GM18502 (cell line): ENCODE data around the gene LRRC4B.
"Not testable (repeated sequence)": the region's sequence is repeated elsewhere in the genome, so short reads cannot be mapped to it uniquely, and the experiment has no call there.

Experiments used
- ATAC-seq: cut with Tn5 transposase; IDR thresholded peaks from one replicate; pipeline ENCODE4 v1.9.1; 2021; ENCODE audit warnings: mild to moderate bottlenecking; ENCODE audit not compliant: unreplicated experiment, poor library complexity

The LRRC4B gene

DNA sequence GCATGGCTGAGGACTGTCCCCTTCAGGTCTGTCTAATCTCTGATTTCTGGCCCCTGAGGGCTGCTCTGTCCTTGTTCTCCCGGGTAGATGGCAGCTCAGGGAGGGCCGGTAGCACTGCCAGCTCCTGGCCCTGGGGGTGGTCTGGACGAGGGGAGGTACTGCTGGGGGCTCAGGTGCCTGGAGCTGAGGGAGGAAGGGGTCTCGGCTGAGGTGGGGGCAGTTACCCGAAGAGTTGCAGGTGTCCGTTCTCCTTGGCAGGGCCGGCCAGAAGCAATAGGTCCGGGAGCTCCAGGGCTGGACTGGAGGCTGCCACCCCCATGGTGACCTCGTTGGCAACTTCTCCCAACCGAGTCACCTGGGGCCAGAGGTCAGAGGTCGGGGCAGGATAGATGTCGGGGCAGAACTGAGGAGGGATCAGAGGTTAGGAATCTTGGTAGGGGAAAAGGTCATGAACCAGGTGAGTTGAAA is 93.1 kb downstream of the LRRC4B start:
- ATAC-seq, result no peak

DNA sequence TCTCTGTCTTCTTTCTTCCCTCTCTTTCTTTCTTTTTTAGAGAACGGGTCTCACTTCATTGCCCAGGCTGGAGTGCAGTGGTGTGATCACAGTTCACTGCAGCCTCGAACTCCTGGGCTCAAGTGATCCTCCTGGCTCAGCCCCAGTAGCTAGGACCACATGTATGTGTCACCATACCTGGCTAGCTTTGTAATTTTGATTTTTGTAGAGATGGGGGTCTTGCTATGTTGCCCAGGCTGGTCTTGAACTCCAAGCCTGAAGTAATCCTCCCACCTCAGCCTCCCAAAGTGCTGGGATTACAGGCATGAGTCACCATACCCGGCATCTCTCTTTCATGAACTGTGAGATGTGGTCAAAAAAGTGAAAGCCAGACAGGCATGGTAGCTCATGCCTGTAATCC is 94.9 kb downstream of the LRRC4B start:
- not testable (repeated sequence) for ATAC-seq

DNA sequence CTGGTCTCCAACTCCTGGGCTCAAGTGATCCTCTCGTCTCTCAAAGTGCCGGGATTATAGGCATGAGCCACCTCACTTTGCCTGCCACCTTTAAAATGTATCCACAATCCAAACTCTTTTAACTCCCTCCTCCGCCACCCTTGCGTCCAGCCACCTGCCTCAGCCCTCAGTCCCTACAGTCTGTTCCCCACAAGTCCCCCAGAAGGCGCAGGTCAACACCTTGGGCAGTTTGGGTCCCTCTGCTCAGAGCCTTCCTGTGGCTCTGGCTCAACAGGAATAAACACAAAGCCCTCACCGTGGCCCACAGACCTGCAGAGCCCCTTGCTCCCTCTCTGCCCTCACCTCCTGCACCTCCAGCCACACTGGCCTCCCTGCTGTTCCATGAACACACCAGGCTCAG is 99.4 kb downstream of the LRRC4B start:
- ATAC-seq, result no peak

DNA sequence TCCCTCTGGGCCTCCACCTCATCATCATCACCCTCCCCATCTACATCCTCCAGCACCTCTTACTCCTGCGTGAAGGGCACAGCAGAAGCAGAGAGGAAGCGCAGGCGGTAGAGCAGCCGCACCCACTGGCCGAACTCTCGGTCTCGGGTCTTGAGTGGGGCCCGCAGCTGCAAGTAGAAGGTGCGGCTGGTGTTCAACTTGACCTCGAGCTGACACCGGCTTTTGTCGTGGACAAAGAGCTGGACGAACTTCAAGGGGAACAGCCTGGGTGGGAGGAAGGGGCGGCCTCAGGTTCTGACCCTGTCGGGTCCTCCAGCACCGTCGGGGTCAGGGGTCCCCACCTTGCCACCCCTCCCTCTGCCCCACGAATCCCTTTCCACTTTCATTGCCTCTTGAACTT is 100.7 kb downstream of the LRRC4B start:
- no peak for ATAC-seq
